Gastroesophageal sphincter (tissue), 3 donors: ENCODE data around the gene ELP4.

Experiments
- POLR2A ChIP-seq, 2 donors: fragments of 450-650 bp; IDR thresholded peaks; one replicate each; pipeline ENCODE4 v1.6.1; 2017; ENCODE audit warnings: antibody characterized with exemption in 2 of 2, mild to moderate bottlenecking in 2 of 2, moderate library complexity in 1 of 2
- TF ChIP-seq, protein P1 (sequence below), 4 experiments: fragments of 200-600 bp in 2 of 4; fragments of 450-650 bp in 2 of 4; sonication (generic) in 1 of 4; IDR thresholded peaks; one replicate each; pipeline ENCODE4 v1.5.1; 2017 to 2019; ENCODE audit warnings: antibody characterized with exemption in 4 of 4, mild to moderate bottlenecking in 2 of 4, moderate library complexity in 2 of 4

DNA sequence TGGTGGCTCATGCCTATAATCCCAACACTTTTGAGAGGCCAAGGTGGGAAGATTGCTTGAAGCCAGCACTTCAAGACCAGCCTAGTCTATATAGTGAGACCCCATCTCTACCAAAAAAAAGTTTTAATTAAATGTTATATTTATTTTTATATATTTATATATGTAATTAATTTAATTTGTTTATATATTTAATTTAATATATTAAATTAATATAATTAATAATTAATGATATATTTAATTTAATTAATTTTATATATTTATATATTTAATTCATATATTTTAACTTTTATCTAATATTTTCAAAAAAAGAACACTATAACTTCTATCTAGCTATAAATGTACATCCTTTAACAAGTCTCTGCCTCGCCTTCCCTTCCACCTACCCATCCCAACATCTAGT, 196.8 kb downstream of the ELP4 start:
- TF ChIP-seq, protein P1, sequence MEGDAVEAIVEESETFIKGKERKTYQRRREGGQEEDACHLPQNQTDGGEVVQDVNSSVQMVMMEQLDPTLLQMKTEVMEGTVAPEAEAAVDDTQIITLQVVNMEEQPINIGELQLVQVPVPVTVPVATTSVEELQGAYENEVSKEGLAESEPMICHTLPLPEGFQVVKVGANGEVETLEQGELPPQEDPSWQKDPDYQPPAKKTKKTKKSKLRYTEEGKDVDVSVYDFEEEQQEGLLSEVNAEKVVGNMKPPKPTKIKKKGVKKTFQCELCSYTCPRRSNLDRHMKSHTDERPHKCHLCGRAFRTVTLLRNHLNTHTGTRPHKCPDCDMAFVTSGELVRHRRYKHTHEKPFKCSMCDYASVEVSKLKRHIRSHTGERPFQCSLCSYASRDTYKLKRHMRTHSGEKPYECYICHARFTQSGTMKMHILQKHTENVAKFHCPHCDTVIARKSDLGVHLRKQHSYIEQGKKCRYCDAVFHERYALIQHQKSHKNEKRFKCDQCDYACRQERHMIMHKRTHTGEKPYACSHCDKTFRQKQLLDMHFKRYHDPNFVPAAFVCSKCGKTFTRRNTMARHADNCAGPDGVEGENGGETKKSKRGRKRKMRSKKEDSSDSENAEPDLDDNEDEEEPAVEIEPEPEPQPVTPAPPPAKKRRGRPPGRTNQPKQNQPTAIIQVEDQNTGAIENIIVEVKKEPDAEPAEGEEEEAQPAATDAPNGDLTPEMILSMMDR (IDR thresholded peaks at IDR 0.05) = no peak
- no peak for TF ChIP-seq POLR2A (IDR thresholded peaks at IDR 0.05)
